ENCODE measurements around the gene PMEPA1. TPM values are rescaled to one million over a fixed set of nuclear protein-coding genes. Genes with fewer than 3 reads are reported as not detected.

The PMEPA1 gene
- total RNA-seq, 1 donor: 1.9 TPM

Other genes with a start within 250 kb of the PMEPA1 start
- not detected for gene CTCFL, start 184.9 kb downstream of the PMEPA1 start, total RNA-seq
- gene PCK1, start 148.9 kb downstream of the PMEPA1 start, total RNA-seq: not detected
- 0.54 TPM for gene ZBP1, start 89.6 kb downstream of the PMEPA1 start, total RNA-seq

Measured in hematopoietic multipotent progenitor cell (in vitro differentiated cells).